ENCODE measurements around the gene PDZRN4.

PDZRN4 gene

DNA sequence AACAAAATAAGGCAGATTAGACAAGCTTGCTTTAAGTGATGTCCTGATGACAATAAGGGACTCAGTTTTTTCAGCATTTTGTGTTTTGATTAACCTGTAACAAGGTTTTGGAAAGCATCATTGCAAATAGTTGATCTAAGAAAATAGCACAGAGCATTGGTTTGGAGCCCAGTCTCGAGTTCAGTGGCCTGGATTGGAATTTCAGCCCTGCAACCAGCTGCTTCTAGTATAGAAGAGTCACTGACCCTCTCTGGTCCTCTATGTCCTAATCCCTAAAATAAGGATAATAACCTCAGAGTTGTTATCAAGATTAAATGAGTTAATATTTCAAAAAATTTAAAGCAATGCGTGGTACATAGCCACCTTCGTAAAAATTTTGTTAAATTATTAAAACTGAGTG lies 25.5 kb downstream of the PDZRN4 start:
- no peak for DNase-seq (ENCODE audit: low read depth)
- TF ChIP-seq, protein P1, sequence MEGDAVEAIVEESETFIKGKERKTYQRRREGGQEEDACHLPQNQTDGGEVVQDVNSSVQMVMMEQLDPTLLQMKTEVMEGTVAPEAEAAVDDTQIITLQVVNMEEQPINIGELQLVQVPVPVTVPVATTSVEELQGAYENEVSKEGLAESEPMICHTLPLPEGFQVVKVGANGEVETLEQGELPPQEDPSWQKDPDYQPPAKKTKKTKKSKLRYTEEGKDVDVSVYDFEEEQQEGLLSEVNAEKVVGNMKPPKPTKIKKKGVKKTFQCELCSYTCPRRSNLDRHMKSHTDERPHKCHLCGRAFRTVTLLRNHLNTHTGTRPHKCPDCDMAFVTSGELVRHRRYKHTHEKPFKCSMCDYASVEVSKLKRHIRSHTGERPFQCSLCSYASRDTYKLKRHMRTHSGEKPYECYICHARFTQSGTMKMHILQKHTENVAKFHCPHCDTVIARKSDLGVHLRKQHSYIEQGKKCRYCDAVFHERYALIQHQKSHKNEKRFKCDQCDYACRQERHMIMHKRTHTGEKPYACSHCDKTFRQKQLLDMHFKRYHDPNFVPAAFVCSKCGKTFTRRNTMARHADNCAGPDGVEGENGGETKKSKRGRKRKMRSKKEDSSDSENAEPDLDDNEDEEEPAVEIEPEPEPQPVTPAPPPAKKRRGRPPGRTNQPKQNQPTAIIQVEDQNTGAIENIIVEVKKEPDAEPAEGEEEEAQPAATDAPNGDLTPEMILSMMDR (IDR thresholded peaks at IDR 0.05; ENCODE audit: low read length, missing control alignments): no peak
- no peak overlapping the region for H3K4me3 ChIP-seq (replicated peaks; ENCODE audit: low read depth, low read length)

- TF ChIP-seq, protein P1 (IDR thresholded peaks at IDR 0.05; ENCODE audit: low read length, missing control alignments): no peak
Observed at GRCh38 chr12:41217727-41218126, 29.6 kb downstream of the PDZRN4 start.

DNA sequence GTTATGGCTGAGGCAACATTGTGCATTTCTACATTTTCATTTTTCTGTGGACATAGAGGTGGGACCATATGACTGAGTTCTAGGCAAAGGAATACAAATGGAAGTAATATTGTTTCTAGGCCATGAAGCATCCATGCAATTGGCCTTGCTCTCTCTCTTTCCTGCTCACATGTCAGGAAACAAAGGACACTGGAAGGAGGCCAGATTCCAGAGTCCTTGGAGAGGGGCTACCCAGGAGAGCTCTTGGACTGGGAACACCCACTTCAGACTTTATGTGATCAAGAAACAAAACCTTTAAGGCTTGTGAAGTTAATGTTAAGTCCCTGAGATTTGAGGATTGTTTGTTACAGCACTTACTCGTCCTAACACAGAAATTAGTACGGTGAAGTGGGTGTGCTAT lies 32.8 kb downstream of the PDZRN4 start:
- no peak overlapping the region for H3K4me3 ChIP-seq (replicated peaks; ENCODE audit: low read depth, low read length)
- no peak for DNase-seq (ENCODE audit: low read depth)
- TF ChIP-seq, protein P1 (IDR thresholded peaks at IDR 0.05; ENCODE audit: low read length, missing control alignments): no peak

More at GRCh38 chr12:41217727-41218126, 29.6 kb downstream of the PDZRN4 start:
- H3K4me3 ChIP-seq (replicated peaks; ENCODE audit: low read depth, low read length): no peak overlapping the region
- DNase-seq (ENCODE audit: low read depth): no peak

GRCh38 chr12:41221491-41221890 lies 33.4 kb downstream of the PDZRN4 start:
- DNase-seq (ENCODE audit: low read depth): no peak
- no peak overlapping the region for H3K4me3 ChIP-seq (replicated peaks; ENCODE audit: low read depth, low read length)
- TF ChIP-seq, protein P1 (IDR thresholded peaks at IDR 0.05; ENCODE audit: low read length, missing control alignments): no peak

DNA sequence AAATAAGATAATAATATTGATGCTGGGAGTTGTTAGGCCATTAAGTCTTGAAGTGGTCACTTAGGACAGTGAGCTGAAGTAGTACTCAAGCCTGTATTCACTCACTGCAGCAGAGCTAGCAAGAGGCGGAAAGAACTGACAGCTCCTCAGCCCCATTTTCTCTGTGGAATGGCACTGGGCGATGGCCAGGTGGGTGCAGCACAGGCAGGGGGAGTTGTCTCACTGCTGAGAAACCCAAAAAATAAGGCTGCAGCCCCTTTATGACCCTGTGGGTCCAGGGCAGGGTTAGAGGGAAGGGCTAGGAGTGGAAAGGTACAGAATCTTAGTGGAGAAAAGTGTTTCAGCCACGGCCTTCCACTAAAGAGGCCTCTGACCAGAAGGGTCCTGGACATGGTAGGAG lies 35.5 kb downstream of the PDZRN4 start:
- H3K4me3 ChIP-seq (replicated peaks; ENCODE audit: low read depth, low read length): no peak overlapping the region
- TF ChIP-seq, protein P1 (IDR thresholded peaks at IDR 0.05; ENCODE audit: low read length, missing control alignments): no peak
- no peak for DNase-seq (ENCODE audit: low read depth)

GRCh38 chr12:41224066-41224465 lies 35.9 kb downstream of the PDZRN4 start:
- H3K4me3 ChIP-seq (replicated peaks; ENCODE audit: low read depth, low read length): no peak overlapping the region
- DNase-seq (ENCODE audit: low read depth): no peak
- TF ChIP-seq, protein P1 (IDR thresholded peaks at IDR 0.05; ENCODE audit: low read length, missing control alignments): no peak

DNA sequence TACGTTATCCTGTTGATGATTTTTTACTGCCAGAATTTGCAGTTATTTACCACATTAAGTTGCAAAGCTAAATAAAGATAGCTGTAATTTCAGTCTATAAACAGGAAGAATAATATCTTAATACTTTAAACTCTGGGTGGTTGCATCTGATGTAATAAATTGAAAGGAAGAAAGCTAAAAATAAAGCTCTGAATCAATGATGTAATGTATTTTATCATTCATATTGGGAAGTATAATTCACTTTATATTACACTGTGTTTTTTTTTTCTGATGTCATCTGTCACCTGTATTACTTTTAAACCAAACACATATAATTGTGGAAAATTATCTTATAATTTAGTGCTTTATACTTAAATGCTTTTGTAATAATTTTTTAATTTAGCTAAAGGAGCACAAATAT lies 37.1 kb downstream of the PDZRN4 start:
- TF ChIP-seq, protein P1 (IDR thresholded peaks at IDR 0.05; ENCODE audit: low read length, missing control alignments): no peak

More for the DNA sequence above, 37.1 kb downstream of the PDZRN4 start:
- no peak overlapping the region for H3K4me3 ChIP-seq (replicated peaks; ENCODE audit: low read depth, low read length)
- DNase-seq (ENCODE audit: low read depth): no peak

All from fibroblast of pulmonary artery (primary cell).